HT1080 (cell line): ENCODE results near the gene PIPOX. TPM values are rescaled to one million over a fixed set of nuclear protein-coding genes. Genes with fewer than 3 reads are reported as not detected.
"Not testable (repeated sequence)": the region's sequence is repeated elsewhere in the genome, so short reads cannot be mapped to it uniquely, and the experiment has no call there.

Source experiments
- DNase-seq: peaks from one replicate; pipeline ENCODE4 v3.0.0-alpha.2; 2015; ENCODE audit warnings: low read depth
- total RNA-seq: library from RNA; depleted of rRNA; stranded (reverse); fragments of >200 nt; shearing (Covaris generic); gene quantifications from 2 replicates; pipeline ENCODE4 v1.2.3, GENCODE V29; 2014

Gene PIPOX
- total RNA-seq, 1 experiment from 2014 or later = 0.14 TPM

- no peak for DNase-seq
These were observed 30.1 kb downstream of the PIPOX start for GRCh38 chr17:29073045-29073444.

- no peak for DNase-seq
These were observed 30.6 kb downstream of the PIPOX start for GRCh38 chr17:29073520-29073919.

- no peak for DNase-seq
These were observed 31.5 kb downstream of the PIPOX start for GRCh38 chr17:29074488-29074887.

- DNase-seq = no peak
These were observed 33.1 kb downstream of the PIPOX start for GRCh38 chr17:29076087-29076486.

GRCh38 chr17:29076722-29077121, 33.8 kb downstream of the PIPOX start:
- no peak for DNase-seq

- DNase-seq = no peak
These were observed 34.4 kb downstream of the PIPOX start for GRCh38 chr17:29077320-29077719.

- peak; percentile 31 for DNase-seq
These were observed 35.5 kb downstream of the PIPOX start for GRCh38 chr17:29078183-29079045.

GRCh38 chr17:29079433-29079832, 36.5 kb downstream of the PIPOX start:
- DNase-seq = no peak

- DNase-seq = no peak
These were observed 36.9 kb downstream of the PIPOX start for GRCh38 chr17:29079887-29080286.

- DNase-seq = no peak
These were observed 37.4 kb downstream of the PIPOX start for GRCh38 chr17:29080323-29080722.

GRCh38 chr17:29080965-29081364, 38.0 kb downstream of the PIPOX start:
- no peak for DNase-seq

GRCh38 chr17:29084541-29085146, 41.7 kb downstream of the PIPOX start:
- no peak for DNase-seq

- no peak for DNase-seq
These were observed 42.3 kb downstream of the PIPOX start for GRCh38 chr17:29085223-29085622.

- DNase-seq = peak; percentile 18
These were observed 43.8 kb downstream of the PIPOX start for GRCh38 chr17:29086628-29087332.

GRCh38 chr17:29088782-29089181, 45.8 kb downstream of the PIPOX start:
- DNase-seq = not testable (repeated sequence)

- DNase-seq = no peak
These were observed 46.7 kb downstream of the PIPOX start for GRCh38 chr17:29089601-29090044.

GRCh38 chr17:29090108-29090507, 47.2 kb downstream of the PIPOX start:
- no peak for DNase-seq

- DNase-seq = no peak
These were observed 48.0 kb downstream of the PIPOX start for GRCh38 chr17:29090750-29091605.

- no peak for DNase-seq
These were observed 48.8 kb downstream of the PIPOX start for GRCh38 chr17:29091606-29092289.

- DNase-seq = no peak
These were observed 50.3 kb downstream of the PIPOX start for GRCh38 chr17:29093090-29093871.
